HepG2 (cell line): ENCODE data around the gene JPH4. TPM values are rescaled to one million over a fixed set of nuclear protein-coding genes. Genes with fewer than 3 reads are reported as not detected.

Source experiments
- ATF1 ChIP-seq: IDR thresholded peaks from 2 replicates; pipeline ENCODE4 v1.6.1; 2016; ENCODE audit warnings: mild to moderate bottlenecking, control low read depth
- HNRNPK ChIP-seq: fragments of 200-400 bp; formaldehyde crosslinking; IDR thresholded peaks from 2 replicates; pipeline ENCODE4 v1.6.1; 2018; ENCODE audit warnings: low read length, low read depth, moderate library complexity, mild to moderate bottlenecking; ENCODE audit not compliant: poor library complexity, severe bottlenecking
- MEIS1 ChIP-seq: sonication (generic); formaldehyde crosslinking; IDR thresholded peaks from 2 replicates; pipeline ENCODE4 v1.9.0; 2021; ENCODE audit warnings: mild to moderate bottlenecking, missing genetic modification reagents, moderate library complexity, borderline replicate concordance
- TGIF2 ChIP-seq: IDR thresholded peaks from 2 replicates; pipeline ENCODE4 v1.6.1; 2016; ENCODE audit warnings: control low read depth, missing compliant biosample characterization
- TMF1 ChIP-seq: sonication (generic); formaldehyde crosslinking; IDR thresholded peaks from 2 replicates; pipeline ENCODE4 v1.8.1; 2022; ENCODE audit warnings: low read depth, missing genetic modification reagents
- ZKSCAN8 ChIP-seq: IDR thresholded peaks from 2 replicates; pipeline ENCODE4 v1.6.1; 2016; ENCODE audit warnings: borderline replicate concordance, missing genetic modification reagents, missing compliant biosample characterization
- ZMYM4 ChIP-seq: sonication (generic); formaldehyde crosslinking; IDR thresholded peaks from 2 replicates; pipeline ENCODE4 v1.8.1; 2023; ENCODE audit warnings: mild to moderate bottlenecking, missing genetic modification reagents
- ZNF17 ChIP-seq: sonication (generic); formaldehyde crosslinking; IDR thresholded peaks from 2 replicates; pipeline ENCODE4 v1.5.0; 2020; ENCODE audit warnings: mild to moderate bottlenecking, missing genetic modification reagents
- ZNF337 ChIP-seq: sonication (generic); formaldehyde crosslinking; IDR thresholded peaks from 2 replicates; pipeline ENCODE4 v1.5.1; 2020; ENCODE audit warnings: missing genetic modification reagents, low read depth, mild to moderate bottlenecking, borderline replicate concordance
- ZNF501 ChIP-seq: sonication (generic); formaldehyde crosslinking; IDR thresholded peaks from 2 replicates; pipeline ENCODE4 v1.5.1; 2020; ENCODE audit warnings: mild to moderate bottlenecking, moderate library complexity, missing genetic modification reagents
- ZNF512B ChIP-seq: sonication (generic); formaldehyde crosslinking; IDR thresholded peaks from 2 replicates; pipeline ENCODE4 v1.5.1; 2020; ENCODE audit warnings: missing genetic modification reagents, mild to moderate bottlenecking, borderline replicate concordance
- ZNF619 ChIP-seq: sonication (generic); formaldehyde crosslinking; IDR thresholded peaks from 2 replicates; pipeline ENCODE4 v1.4.0; 2020; ENCODE audit warnings: mild to moderate bottlenecking, missing genetic modification reagents
- polyA plus RNA-seq, 8 experiments: library from polyadenylated mRNA; depleted of rRNA in 3 of 8; stranded (reverse) in 7 of 8; unstranded in 1 of 8; fragments of >200 nt; fragmentation: Illumina TruSeq in 4 of 8; extraction: Trizol in 4 of 8; gene quantifications; 2 replicates each; pipeline versions ENCODE4 v1.2.1 to v1.2.3, GENCODE V29; 2011 to 2016; ENCODE audit warnings: low read depth in 4 of 8, missing spikeins in 1 of 8, mixed read lengths in 1 of 8; ENCODE audit not compliant: insufficient read depth in 1 of 8
- total RNA-seq, 5 experiments: library from RNA; depleted of rRNA; stranded (reverse); fragments of >200 nt; fragmentation: Illumina TruSeq; extraction: Trizol; gene quantifications; 2 replicates each; pipeline ENCODE4 v1.2.3, GENCODE V29; 2016; ENCODE audit warnings: low read depth in 1 of 5
- TF ChIP-seq, protein P1 (sequence below): sonication (generic); formaldehyde crosslinking; IDR thresholded peaks from 2 replicates; pipeline ENCODE4 v1.4.0; 2020; ENCODE audit warnings: mild to moderate bottlenecking, missing genetic modification reagents
- TF ChIP-seq, protein P2 (sequence below): sonication (generic); formaldehyde crosslinking; IDR thresholded peaks from 2 replicates; pipeline ENCODE4 v1.4.0; 2020; ENCODE audit warnings: mild to moderate bottlenecking, missing genetic modification reagents
- TF ChIP-seq, protein P3 (sequence below): sonication (generic); formaldehyde crosslinking; IDR thresholded peaks from 2 replicates; pipeline ENCODE4 v1.8.0; 2022; ENCODE audit warnings: low read depth, missing genetic modification reagents
- TF ChIP-seq, protein P4 (sequence below): sonication (generic); formaldehyde crosslinking; IDR thresholded peaks from 2 replicates; pipeline ENCODE4 v1.8.1; 2023; ENCODE audit warnings: mild to moderate bottlenecking, inconsistent platforms, moderate library complexity, missing genetic modification reagents, borderline replicate concordance

JPH4 gene
- total and polyA plus RNA-seq, 2 of the 13 experiments (the other 11 are each of a cell fraction or from before 2014, with no cell fraction given): 0.08 to 0.22 TPM

- TF ChIP-seq, protein P1, sequence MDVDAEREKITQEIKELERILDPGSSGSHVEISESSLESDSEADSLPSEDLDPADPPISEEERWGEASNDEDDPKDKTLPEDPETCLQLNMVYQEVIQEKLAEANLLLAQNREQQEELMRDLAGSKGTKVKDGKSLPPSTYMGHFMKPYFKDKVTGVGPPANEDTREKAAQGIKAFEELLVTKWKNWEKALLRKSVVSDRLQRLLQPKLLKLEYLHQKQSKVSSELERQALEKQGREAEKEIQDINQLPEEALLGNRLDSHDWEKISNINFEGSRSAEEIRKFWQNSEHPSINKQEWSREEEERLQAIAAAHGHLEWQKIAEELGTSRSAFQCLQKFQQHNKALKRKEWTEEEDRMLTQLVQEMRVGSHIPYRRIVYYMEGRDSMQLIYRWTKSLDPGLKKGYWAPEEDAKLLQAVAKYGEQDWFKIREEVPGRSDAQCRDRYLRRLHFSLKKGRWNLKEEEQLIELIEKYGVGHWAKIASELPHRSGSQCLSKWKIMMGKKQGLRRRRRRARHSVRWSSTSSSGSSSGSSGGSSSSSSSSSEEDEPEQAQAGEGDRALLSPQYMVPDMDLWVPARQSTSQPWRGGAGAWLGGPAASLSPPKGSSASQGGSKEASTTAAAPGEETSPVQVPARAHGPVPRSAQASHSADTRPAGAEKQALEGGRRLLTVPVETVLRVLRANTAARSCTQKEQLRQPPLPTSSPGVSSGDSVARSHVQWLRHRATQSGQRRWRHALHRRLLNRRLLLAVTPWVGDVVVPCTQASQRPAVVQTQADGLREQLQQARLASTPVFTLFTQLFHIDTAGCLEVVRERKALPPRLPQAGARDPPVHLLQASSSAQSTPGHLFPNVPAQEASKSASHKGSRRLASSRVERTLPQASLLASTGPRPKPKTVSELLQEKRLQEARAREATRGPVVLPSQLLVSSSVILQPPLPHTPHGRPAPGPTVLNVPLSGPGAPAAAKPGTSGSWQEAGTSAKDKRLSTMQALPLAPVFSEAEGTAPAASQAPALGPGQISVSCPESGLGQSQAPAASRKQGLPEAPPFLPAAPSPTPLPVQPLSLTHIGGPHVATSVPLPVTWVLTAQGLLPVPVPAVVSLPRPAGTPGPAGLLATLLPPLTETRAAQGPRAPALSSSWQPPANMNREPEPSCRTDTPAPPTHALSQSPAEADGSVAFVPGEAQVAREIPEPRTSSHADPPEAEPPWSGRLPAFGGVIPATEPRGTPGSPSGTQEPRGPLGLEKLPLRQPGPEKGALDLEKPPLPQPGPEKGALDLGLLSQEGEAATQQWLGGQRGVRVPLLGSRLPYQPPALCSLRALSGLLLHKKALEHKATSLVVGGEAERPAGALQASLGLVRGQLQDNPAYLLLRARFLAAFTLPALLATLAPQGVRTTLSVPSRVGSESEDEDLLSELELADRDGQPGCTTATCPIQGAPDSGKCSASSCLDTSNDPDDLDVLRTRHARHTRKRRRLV: peak; percentile 56; the same call in 1 of the 2 replicates
- TF ChIP-seq MEIS1 (CRISPR knock-in tag): peak; percentile 80
- TF ChIP-seq ZNF619 (CRISPR knock-in tag): no peak
- TF ChIP-seq ZKSCAN8 (CRISPR knock-in tag): peak; percentile 48; the same call in 1 of the 2 replicates
- no peak for TF ChIP-seq TGIF2 (CRISPR knock-in tag)
- TF ChIP-seq ZNF337 (CRISPR knock-in tag): no peak
- TF ChIP-seq, protein P2, sequence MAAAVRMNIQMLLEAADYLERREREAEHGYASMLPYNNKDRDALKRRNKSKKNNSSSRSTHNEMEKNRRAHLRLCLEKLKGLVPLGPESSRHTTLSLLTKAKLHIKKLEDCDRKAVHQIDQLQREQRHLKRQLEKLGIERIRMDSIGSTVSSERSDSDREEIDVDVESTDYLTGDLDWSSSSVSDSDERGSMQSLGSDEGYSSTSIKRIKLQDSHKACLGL (CRISPR knock-in tag): peak; percentile 63; the same call in 1 of the 2 replicates
- peak; percentile 73 for TF ChIP-seq ZMYM4
- TF ChIP-seq ATF1 (CRISPR knock-in tag): no peak
- TF ChIP-seq, protein P3, sequence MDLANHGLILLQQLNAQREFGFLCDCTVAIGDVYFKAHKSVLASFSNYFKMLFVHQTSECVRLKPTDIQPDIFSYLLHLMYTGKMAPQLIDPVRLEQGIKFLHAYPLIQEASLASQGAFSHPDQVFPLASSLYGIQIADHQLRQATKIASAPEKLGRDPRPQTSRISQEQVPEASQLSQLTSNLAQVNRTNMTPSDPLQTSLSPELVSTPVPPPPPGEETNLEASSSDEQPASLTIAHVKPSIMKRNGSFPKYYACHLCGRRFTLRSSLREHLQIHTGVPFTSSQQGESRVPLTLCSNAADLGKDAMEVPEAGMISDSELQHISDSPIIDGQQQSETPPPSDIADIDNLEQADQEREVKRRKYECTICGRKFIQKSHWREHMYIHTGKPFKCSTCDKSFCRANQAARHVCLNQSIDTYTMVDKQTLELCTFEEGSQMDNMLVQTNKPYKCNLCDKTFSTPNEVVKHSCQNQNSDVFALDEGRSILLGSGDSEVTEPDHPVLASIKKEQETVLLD (CRISPR knock-in tag): no peak
- TF ChIP-seq TMF1 (CRISPR knock-in tag): 0 out of 2 replicates have a peak, but pooled peaks have one; percentile 24
- peak; percentile 94 for TF ChIP-seq HNRNPK
- TF ChIP-seq ZNF17 (CRISPR knock-in tag): no peak
- TF ChIP-seq ZNF512B (CRISPR knock-in tag): peak; percentile 89; the same call in 1 of the 2 replicates
- peak; percentile 47 for TF ChIP-seq ZNF501 (CRISPR knock-in tag)
- TF ChIP-seq, protein P4, sequence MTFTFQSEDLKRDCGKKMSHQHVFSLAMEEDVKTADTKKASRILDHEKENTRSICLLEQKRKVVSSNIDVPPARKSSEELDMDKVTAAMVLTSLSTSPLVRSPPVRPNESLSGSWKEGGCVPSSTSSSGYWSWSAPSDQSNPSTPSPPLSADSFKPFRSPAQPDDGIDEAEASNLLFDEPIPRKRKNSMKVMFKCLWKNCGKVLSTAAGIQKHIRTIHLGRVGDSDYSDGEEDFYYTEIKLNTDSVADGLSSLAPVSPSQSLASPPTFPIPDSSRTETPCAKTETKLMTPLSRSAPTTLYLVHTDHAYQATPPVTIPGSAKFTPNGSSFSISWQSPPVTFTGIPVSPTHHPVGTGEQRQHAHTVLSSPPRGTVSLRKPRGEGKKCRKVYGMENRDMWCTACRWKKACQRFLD (CRISPR knock-in tag): peak; percentile 24; the same call in 1 of the 2 replicates
These were observed 27.1 kb downstream of the JPH4 start, which contains the start of gene ZFHX2 (continued) for GRCh38 chr14:23551266-23552028.
